K562 (cell line): ENCODE measurements around the gene MRGPRD. TPM values are rescaled to one million over a fixed set of nuclear protein-coding genes. Genes with fewer than 3 reads are reported as not detected.

Source experiments
- BMI1 ChIP-seq: fragments of 150-350 bp; IDR thresholded peaks from 2 replicates; pipeline ENCODE4 v1.6.1; 2014; ENCODE audit warnings: low read length
- PHF8 ChIP-seq: fragments of 200-600 bp; sonication (generic); IDR thresholded peaks from 2 replicates; pipeline ENCODE4 v1.6.1; 2012; ENCODE audit warnings: mixed run types, mild to moderate bottlenecking, inconsistent platforms, low read length, moderate library complexity, borderline replicate concordance
- STAT5A ChIP-seq: IDR thresholded peaks from 2 replicates; pipeline ENCODE4 v1.6.1; 2012; ENCODE audit warnings: low read length, inconsistent platforms, borderline replicate concordance
- STAT5B ChIP-seq: fragments of 250-450 bp; sonication (Bioruptor Pico); IDR thresholded peaks from 2 replicates; pipeline ENCODE4 v1.8.0; 2021; ENCODE audit warnings: mild to moderate bottlenecking, inconsistent platforms
- TCF7 ChIP-seq: sonication (generic); IDR thresholded peaks from 2 replicates; pipeline ENCODE4 v1.6.1; 2016; ENCODE audit warnings: antibody characterized with exemption, borderline replicate concordance
- TSC22D4 ChIP-seq: fragments of 450-650 bp; IDR thresholded peaks from 2 replicates; pipeline ENCODE4 v1.6.1; 2016; ENCODE audit warnings: missing genetic modification characterization, missing biosample characterization, control low read depth
- ZNF274 ChIP-seq: IDR thresholded peaks from 2 replicates; pipeline ENCODE4 v1.6.1; 2011; ENCODE audit warnings: low read depth, mild to moderate bottlenecking, low read length, moderate library complexity, borderline replicate concordance
- polyA plus RNA-seq, 8 experiments: library from polyadenylated mRNA; depleted of rRNA in 4 of 8; stranded (reverse) in 5 of 8; unstranded in 3 of 8; fragments of >200 nt; fragmentation: Nextera tagmentation in 2 of 8; fragmentation: Illumina TruSeq in 1 of 8; extraction: Ambion mirVana in 2 of 8; extraction: Trizol in 1 of 8; gene quantifications; 2 replicates each; pipeline versions ENCODE4 v1.2.1 to v1.2.3, GENCODE V29; 2011 to 2014; ENCODE audit warnings: inconsistent platforms in 1 of 8, missing spikeins in 1 of 8
- total RNA-seq, 7 experiments: library from RNA; depleted of rRNA in 6 of 7; stranded (reverse); fragments of >200 nt in 6 of 7; fragmentation: Illumina TruSeq in 2 of 7; extraction: Trizol in 2 of 7; gene quantifications; 2 replicates each; pipeline versions ENCODE4 v1.2.1 to v1.2.3, GENCODE V29; 2011 to 2021; ENCODE audit warnings: low replicate concordance in 1 of 7
- TF ChIP-seq, protein P1 (sequence below): fragments of 450-650 bp; IDR thresholded peaks from 2 replicates; pipeline ENCODE4 v1.6.1; 2016; ENCODE audit warnings: mild to moderate bottlenecking, moderate library complexity
- TF ChIP-seq, protein P2 (sequence below): fragments of 250-450 bp; sonication (Bioruptor Pico); IDR thresholded peaks from 2 replicates; pipeline ENCODE4 v1.4.0; 2020; ENCODE audit warnings: borderline replicate concordance
- TF ChIP-seq, protein P3 (sequence below), 2 experiments: fragments of 450-650 bp; conservative IDR thresholded peaks; 2 replicates each; pipeline ENCODE4 v1.6.1; 2017; ENCODE audit warnings: mild to moderate bottlenecking in 2 of 2, moderate library complexity in 2 of 2
- TF ChIP-seq, protein P4 (sequence below): sonication (generic); formaldehyde crosslinking; IDR thresholded peaks from 2 replicates; pipeline ENCODE4 v1.8.0; 2022; ENCODE audit warnings: missing genetic modification reagents, mild to moderate bottlenecking, borderline replicate concordance

MRGPRD gene
- total and polyA plus RNA-seq, 9 of the 15 experiments (the other 6 are each of a cell fraction or from before 2014, with no cell fraction given), result not detected

DNA sequence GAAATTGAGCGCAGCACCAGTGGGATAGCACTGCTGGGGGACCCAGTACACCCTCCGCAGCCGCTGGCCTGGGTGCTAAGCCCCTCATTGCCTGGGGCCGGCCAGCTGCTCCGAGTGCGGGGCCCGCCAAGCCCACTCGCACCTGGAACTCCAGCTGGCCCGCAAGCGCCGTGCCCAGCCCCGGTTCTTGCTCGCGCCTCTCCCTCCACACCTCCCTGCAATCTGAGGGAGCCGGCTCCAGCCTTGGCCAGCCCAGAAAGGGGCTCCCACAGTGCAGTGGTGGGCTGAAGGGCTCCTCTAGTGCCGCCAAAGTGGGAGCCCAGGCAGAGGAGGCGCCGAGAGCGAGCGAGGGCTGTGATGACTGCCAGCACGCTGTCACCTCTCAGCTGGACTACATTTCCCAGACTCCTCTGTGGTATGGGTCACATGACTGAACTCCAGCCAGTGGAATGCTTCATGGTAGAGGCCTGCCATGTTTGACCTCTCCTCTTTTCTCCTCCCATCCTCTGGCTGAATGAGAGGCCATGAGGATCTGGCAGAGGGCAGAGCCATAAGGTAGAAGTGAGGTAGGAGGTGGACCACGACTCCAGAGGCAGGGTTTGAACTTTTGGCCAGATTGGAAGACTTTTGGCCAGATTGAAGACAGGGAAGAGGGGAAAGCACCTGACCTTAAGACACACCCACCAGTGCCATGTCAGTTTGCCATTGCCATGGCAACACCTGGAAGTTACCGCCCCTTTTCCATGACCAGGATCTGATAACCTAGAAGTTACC is 6.2 kb downstream of the MRGPRD start (continued):
- TF ChIP-seq, protein P1, sequence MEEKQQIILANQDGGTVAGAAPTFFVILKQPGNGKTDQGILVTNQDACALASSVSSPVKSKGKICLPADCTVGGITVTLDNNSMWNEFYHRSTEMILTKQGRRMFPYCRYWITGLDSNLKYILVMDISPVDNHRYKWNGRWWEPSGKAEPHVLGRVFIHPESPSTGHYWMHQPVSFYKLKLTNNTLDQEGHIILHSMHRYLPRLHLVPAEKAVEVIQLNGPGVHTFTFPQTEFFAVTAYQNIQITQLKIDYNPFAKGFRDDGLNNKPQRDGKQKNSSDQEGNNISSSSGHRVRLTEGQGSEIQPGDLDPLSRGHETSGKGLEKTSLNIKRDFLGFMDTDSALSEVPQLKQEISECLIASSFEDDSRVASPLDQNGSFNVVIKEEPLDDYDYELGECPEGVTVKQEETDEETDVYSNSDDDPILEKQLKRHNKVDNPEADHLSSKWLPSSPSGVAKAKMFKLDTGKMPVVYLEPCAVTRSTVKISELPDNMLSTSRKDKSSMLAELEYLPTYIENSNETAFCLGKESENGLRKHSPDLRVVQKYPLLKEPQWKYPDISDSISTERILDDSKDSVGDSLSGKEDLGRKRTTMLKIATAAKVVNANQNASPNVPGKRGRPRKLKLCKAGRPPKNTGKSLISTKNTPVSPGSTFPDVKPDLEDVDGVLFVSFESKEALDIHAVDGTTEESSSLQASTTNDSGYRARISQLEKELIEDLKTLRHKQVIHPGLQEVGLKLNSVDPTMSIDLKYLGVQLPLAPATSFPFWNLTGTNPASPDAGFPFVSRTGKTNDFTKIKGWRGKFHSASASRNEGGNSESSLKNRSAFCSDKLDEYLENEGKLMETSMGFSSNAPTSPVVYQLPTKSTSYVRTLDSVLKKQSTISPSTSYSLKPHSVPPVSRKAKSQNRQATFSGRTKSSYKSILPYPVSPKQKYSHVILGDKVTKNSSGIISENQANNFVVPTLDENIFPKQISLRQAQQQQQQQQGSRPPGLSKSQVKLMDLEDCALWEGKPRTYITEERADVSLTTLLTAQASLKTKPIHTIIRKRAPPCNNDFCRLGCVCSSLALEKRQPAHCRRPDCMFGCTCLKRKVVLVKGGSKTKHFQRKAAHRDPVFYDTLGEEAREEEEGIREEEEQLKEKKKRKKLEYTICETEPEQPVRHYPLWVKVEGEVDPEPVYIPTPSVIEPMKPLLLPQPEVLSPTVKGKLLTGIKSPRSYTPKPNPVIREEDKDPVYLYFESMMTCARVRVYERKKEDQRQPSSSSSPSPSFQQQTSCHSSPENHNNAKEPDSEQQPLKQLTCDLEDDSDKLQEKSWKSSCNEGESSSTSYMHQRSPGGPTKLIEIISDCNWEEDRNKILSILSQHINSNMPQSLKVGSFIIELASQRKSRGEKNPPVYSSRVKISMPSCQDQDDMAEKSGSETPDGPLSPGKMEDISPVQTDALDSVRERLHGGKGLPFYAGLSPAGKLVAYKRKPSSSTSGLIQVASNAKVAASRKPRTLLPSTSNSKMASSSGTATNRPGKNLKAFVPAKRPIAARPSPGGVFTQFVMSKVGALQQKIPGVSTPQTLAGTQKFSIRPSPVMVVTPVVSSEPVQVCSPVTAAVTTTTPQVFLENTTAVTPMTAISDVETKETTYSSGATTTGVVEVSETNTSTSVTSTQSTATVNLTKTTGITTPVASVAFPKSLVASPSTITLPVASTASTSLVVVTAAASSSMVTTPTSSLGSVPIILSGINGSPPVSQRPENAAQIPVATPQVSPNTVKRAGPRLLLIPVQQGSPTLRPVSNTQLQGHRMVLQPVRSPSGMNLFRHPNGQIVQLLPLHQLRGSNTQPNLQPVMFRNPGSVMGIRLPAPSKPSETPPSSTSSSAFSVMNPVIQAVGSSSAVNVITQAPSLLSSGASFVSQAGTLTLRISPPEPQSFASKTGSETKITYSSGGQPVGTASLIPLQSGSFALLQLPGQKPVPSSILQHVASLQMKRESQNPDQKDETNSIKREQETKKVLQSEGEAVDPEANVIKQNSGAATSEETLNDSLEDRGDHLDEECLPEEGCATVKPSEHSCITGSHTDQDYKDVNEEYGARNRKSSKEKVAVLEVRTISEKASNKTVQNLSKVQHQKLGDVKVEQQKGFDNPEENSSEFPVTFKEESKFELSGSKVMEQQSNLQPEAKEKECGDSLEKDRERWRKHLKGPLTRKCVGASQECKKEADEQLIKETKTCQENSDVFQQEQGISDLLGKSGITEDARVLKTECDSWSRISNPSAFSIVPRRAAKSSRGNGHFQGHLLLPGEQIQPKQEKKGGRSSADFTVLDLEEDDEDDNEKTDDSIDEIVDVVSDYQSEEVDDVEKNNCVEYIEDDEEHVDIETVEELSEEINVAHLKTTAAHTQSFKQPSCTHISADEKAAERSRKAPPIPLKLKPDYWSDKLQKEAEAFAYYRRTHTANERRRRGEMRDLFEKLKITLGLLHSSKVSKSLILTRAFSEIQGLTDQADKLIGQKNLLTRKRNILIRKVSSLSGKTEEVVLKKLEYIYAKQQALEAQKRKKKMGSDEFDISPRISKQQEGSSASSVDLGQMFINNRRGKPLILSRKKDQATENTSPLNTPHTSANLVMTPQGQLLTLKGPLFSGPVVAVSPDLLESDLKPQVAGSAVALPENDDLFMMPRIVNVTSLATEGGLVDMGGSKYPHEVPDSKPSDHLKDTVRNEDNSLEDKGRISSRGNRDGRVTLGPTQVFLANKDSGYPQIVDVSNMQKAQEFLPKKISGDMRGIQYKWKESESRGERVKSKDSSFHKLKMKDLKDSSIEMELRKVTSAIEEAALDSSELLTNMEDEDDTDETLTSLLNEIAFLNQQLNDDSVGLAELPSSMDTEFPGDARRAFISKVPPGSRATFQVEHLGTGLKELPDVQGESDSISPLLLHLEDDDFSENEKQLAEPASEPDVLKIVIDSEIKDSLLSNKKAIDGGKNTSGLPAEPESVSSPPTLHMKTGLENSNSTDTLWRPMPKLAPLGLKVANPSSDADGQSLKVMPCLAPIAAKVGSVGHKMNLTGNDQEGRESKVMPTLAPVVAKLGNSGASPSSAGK, result peak; percentile 39; the same call in 1 of the 2 replicates
- no peak for TF ChIP-seq STAT5A
- TF ChIP-seq PHF8, result no peak
- TF ChIP-seq, protein P2, sequence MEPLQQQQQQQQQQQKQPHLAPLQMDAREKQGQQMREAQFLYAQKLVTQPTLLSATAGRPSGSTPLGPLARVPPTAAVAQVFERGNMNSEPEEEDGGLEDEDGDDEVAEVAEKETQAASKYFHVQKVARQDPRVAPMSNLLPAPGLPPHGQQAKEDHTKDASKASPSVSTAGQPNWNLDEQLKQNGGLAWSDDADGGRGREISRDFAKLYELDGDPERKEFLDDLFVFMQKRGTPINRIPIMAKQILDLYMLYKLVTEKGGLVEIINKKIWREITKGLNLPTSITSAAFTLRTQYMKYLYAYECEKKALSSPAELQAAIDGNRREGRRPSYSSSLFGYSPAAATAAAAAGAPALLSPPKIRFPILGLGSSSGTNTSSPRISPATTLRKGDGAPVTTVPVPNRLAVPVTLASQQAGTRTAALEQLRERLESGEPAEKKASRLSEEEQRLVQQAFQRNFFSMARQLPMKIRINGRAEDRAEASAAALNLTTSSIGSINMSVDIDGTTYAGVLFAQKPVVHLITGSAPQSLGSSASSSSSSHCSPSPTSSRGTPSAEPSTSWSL (CRISPR knock-in tag), result no peak
- TF ChIP-seq BMI1, result peak; percentile 84
- TF ChIP-seq, protein P3, sequence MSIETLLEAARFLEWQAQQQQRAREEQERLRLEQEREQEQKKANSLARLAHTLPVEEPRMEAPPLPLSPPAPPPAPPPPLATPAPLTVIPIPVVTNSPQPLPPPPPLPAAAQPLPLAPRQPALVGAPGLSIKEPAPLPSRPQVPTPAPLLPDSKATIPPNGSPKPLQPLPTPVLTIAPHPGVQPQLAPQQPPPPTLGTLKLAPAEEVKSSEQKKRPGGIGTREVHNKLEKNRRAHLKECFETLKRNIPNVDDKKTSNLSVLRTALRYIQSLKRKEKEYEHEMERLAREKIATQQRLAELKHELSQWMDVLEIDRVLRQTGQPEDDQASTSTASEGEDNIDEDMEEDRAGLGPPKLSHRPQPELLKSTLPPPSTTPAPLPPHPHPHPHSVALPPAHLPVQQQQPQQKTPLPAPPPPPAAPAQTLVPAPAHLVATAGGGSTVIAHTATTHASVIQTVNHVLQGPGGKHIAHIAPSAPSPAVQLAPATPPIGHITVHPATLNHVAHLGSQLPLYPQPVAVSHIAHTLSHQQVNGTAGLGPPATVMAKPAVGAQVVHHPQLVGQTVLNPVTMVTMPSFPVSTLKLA (conservative IDR thresholded peaks at IDR 0.05), result 0 out of 4 replicates have a peak, but pooled peaks of 1 of the 2 experiments have one; percentile 15
- TF ChIP-seq, protein P4, sequence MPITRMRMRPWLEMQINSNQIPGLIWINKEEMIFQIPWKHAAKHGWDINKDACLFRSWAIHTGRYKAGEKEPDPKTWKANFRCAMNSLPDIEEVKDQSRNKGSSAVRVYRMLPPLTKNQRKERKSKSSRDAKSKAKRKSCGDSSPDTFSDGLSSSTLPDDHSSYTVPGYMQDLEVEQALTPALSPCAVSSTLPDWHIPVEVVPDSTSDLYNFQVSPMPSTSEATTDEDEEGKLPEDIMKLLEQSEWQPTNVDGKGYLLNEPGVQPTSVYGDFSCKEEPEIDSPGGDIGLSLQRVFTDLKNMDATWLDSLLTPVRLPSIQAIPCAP, result no peak
- no peak for TF ChIP-seq TCF7
- no peak for TF ChIP-seq STAT5B (CRISPR knock-in tag)
- no peak for TF ChIP-seq ZNF274
- TF ChIP-seq TSC22D4 (tag), result no peak
